Muscle of back (tissue), 11 donors: ENCODE data around the gene ABHD12. TPM values are rescaled to one million over a fixed set of nuclear protein-coding genes. Genes with fewer than 3 reads are reported as not detected.
"Not testable (repeated sequence)": the region's sequence is repeated elsewhere in the genome, so short reads cannot be mapped to it uniquely, and the experiment has no call there.

Source experiments
- DNase-seq, 3 donors: peaks; one replicate each; pipeline versions ENCODE4 v3.0.0 to v3.0.0-alpha.2; 2013
- polyA plus RNA-seq, 10 donors: library from polyadenylated mRNA; unstranded; fragments of 120-200 nt; gene quantifications; one replicate each; pipeline ENCODE4 v1.2.1, GENCODE V29; 2013; ENCODE audit not compliant: insufficient read length in 10 of 10

Gene ABHD12
- polyA plus RNA-seq, 10 donors = 13.7 to 22.4 (median 17.6) TPM

- DNase-seq = no peak
Measured at GRCh38 chr20:25278636-25279361, 111.8 kb downstream of the ABHD12 start.

GRCh38 chr20:25277941-25278521 is 112.6 kb downstream of the ABHD12 start:
- DNase-seq = no peak

DNA sequence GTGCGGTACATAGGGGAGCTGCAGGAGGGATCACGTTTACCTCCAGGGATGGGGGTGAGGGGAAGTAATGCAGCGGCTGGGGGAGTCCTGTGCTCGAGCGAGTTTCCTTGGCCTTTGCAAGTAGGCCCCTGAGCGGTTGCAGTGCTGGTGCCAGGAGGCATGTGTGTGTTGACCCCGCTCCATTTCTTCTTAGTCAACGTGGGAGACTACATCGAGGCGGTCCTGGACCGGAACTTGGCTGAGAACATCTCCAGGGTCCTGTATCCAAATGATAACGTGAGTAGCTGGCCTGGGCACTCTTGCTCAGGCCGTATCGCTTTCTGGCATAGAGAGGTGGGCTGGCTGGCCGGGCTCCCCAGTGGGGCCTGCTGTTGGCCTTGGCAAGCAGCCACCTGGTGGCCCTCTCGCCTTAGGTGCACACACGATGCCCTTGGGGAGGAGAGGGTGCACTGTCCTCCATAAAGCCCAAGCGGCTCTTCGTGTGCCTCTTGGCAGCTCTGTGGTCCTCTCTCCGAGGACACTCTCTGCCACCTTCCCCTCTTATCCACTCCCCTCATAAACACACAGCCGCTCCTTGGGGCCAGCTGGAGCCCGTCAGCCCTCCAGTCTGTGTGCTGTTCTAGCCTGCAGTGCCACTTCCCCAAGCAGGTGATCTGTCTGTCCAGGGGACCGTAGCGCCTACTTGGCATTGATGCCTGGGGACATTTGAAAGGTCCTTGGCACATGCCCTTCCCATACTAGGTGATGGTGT is 113.4 kb downstream of the ABHD12 start:
- no peak for DNase-seq

- no peak for DNase-seq
Measured at GRCh38 chr20:25276533-25277050, 114.0 kb downstream of the ABHD12 start.

DNA sequence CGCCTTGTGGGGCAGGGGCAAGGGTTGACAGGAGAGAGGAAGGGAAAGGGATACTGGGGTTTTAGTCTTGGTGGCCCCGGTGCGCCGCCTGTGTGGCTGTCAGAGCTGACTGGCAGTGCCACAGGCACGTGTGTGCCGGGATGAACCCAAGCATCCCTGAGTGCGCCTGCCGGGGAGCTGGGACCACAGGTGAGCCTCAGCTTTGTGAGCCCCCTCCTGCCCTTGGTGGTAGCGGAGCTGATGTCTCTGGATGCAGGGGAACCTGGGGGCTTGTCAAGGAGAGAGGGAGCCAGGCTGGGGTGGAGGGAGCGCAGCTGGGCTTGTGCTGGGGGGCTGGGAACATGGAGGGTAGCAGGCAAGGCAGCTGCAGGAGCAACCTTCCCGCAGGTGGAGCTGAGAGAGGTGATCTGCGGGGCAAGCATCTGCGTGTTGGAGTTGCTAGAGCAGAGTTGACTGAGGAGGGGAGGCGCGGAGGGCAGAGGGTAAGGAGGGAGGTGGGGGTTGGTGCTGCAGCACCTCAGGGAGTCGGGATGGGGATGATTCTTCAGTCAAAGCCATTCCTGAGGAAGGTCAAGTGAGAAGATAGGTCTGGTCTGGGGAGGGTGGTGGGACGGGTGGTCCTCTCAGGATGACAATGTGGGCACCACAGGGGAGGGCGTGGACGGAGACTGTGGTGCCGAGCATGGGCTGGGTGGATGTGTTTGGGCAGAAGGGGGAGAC is 114.7 kb downstream of the ABHD12 start:
- no peak for DNase-seq

GRCh38 chr20:25274891-25275812 is 115.5 kb downstream of the ABHD12 start:
- DNase-seq = no peak

GRCh38 chr20:25274481-25274880 is 116.2 kb downstream of the ABHD12 start:
- no peak for DNase-seq

DNA sequence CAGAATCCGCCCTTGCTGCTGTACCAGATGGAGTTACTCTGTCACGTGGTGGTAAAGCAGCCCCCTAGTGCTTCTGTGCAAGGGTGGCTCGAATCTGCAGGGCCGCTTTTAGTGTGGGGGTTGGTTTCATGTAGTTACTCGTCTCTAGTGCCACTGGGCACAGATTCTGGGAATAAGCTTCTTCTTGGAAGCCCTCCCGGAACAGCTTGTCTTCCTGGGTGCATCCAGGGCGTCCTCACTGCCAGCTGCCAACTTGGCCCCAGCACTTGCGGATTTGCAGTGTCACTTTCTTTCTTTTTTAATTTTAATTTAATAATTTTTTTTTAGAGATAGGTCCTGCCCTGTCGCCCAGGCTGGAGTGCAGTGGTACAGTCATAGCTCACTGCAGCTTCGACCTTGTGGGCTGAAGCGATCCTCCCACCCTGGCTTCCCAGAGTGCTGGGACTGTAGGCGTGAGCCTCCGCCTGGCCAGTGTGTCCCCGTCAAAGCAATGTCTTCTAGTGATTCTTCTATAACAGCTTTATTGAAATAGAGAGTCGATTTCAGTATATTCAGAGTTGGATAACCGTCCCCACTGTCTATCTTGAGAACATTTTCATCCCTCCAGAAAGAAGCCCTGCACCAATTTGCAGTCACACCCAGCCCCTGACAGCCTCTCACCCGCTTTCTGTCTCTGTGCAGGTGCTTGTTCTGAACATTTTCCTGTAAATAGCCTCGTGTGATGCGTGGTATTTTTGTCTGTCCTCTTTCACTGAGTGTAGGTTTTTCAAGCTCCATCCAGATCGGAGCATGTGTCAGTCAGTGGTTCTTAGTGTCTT is 116.9 kb downstream of the ABHD12 start:
- no peak for DNase-seq

GRCh38 chr20:25273046-25273445 is 117.6 kb downstream of the ABHD12 start:
- DNase-seq = no peak

GRCh38 chr20:25272223-25273000 is 118.2 kb downstream of the ABHD12 start:
- DNase-seq = no peak

GRCh38 chr20:25271486-25272222 is 119.0 kb downstream of the ABHD12 start:
- DNase-seq = no peak

DNA sequence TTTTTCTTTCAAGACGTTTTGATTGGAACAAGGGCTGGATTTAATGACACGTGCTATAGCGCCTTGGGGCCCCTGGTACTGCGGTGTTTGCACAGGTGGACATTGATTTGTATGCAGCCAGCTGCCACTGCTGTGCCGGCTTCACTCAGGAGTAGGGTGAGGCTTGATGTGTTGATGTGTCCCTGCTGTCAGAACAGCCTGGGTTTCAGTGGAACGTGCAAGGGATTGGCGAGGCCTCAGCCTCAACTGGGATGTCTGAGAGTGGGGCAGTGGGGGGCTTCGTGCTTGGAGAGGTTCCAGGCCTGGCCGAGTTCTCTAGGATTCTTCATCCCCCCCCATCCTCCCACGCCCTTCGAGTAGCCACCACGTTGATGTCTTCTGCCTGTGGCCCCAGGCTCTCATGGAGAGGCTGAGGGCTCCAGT is 119.8 kb downstream of the ABHD12 start:
- DNase-seq = no peak

- DNase-seq = no peak
Measured at GRCh38 chr20:25269833-25270170, 120.8 kb downstream of the ABHD12 start.

GRCh38 chr20:25269057-25269832 is 121.4 kb downstream of the ABHD12 start:
- no peak for DNase-seq

GRCh38 chr20:25260770-25261437 is 129.7 kb downstream of the ABHD12 start:
- not testable (repeated sequence) for DNase-seq

- DNase-seq = no peak
Measured at GRCh38 chr20:25259788-25260254, 130.8 kb downstream of the ABHD12 start.

DNA sequence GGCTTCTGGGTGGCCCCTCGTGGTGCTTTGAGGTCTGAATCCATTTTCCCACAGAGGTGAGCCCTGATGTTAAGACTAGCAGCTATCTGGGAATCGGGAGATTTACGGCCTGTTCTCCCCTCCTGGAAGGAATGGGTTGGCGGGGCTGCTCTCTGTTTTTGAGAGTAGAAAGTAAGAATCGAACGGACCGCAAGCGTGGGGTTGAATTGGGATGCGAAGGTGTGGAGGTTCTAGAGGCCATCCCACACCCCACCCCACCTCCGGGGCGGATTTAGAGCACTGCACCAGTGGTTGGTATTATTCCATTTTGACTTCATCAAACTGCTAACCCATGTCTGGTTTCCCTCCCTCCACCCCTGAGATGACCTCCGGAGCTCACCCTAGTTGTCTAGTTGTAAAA is 131.3 kb downstream of the ABHD12 start:
- no peak for DNase-seq
